ENCODE results near the gene TIMM29. TPM values are rescaled to one million over a fixed set of nuclear protein-coding genes. Genes with fewer than 3 reads are reported as not detected.

The TIMM29 gene
- total RNA-seq, 1 donor from 2014 or later = 42.1 TPM

- DNase-seq (ENCODE audit: low read depth) (no peak), FAIRE-seq (no peak)
- peaks cover 4% of the 10 kb centered on the region for H3K36me3 ChIP-seq (ENCODE audit: control insufficient read depth, insufficient read depth, low read length)
- TF ChIP-seq CTCF (IDR thresholded peaks at IDR 0.05; ENCODE audit: insufficient read depth, low read length, severe bottlenecking) = no peak
- no peak overlapping the region for H3K4me3 ChIP-seq (ENCODE audit: low read depth, low read length)
- H3K27me3 ChIP-seq (ENCODE audit: control insufficient read depth, insufficient read depth, low read length) = no peaks in the 10 kb centered on the region
Measured at GRCh38 chr19:10894911-10895213, 33.7 kb upstream of the TIMM29 start.

- no peak overlapping the region for H3K4me3 ChIP-seq (ENCODE audit: low read depth, low read length)
- no peak for TF ChIP-seq CTCF (IDR thresholded peaks at IDR 0.05; ENCODE audit: insufficient read depth, low read length, severe bottlenecking)
- no peak for DNase-seq (ENCODE audit: low read depth)
- FAIRE-seq = no peak
- H3K36me3 ChIP-seq (ENCODE audit: control insufficient read depth, insufficient read depth, low read length) = peaks cover 4% of the 10 kb centered on the region
- H3K27me3 ChIP-seq (ENCODE audit: control insufficient read depth, insufficient read depth, low read length) = no peaks in the 10 kb centered on the region
Measured at GRCh38 chr19:10895363-10895762, 33.2 kb upstream of the TIMM29 start.

- FAIRE-seq (no peak), DNase-seq (ENCODE audit: low read depth) (no peak)
- peaks cover 4% of the 10 kb centered on the region for H3K36me3 ChIP-seq (ENCODE audit: control insufficient read depth, insufficient read depth, low read length)
- H3K27me3 ChIP-seq (ENCODE audit: control insufficient read depth, insufficient read depth, low read length) = no peaks in the 10 kb centered on the region
- no peak overlapping the region for H3K4me3 ChIP-seq (ENCODE audit: low read depth, low read length)
- TF ChIP-seq CTCF (IDR thresholded peaks at IDR 0.05; ENCODE audit: insufficient read depth, low read length, severe bottlenecking) = peak; percentile 7
Measured at GRCh38 chr19:10895920-10896319, 32.7 kb upstream of the TIMM29 start.

- Histone ChIP-seq H3K27me3 (ENCODE audit: control insufficient read depth, insufficient read depth, low read length) (no peaks in the 10 kb centered on the region), H3K36me3 (ENCODE audit: control insufficient read depth, insufficient read depth, low read length) (peaks cover 4% of the 10 kb centered on the region), H3K4me3 (ENCODE audit: low read depth, low read length) (no peak overlapping the region)
- DNase-seq (ENCODE audit: low read depth) (no peak), FAIRE-seq (no peak)
- TF ChIP-seq CTCF (IDR thresholded peaks at IDR 0.05; ENCODE audit: insufficient read depth, low read length, severe bottlenecking) = no peak
Measured at GRCh38 chr19:10896851-10897526, 31.6 kb upstream of the TIMM29 start.

- no peak for TF ChIP-seq CTCF (IDR thresholded peaks at IDR 0.05; ENCODE audit: insufficient read depth, low read length, severe bottlenecking)
- no peaks in the 10 kb centered on the region for H3K27me3 ChIP-seq (ENCODE audit: control insufficient read depth, insufficient read depth, low read length)
- peaks cover 4% of the 10 kb centered on the region for H3K36me3 ChIP-seq (ENCODE audit: control insufficient read depth, insufficient read depth, low read length)
- no peak overlapping the region for H3K4me3 ChIP-seq (ENCODE audit: low read depth, low read length)
- no peak for DNase-seq (ENCODE audit: low read depth)
- no peak for FAIRE-seq
Measured at GRCh38 chr19:10898633-10899032, 30.0 kb upstream of the TIMM29 start.

- DNase-seq (ENCODE audit: low read depth) (peak; percentile 59), FAIRE-seq (no peak)
- Histone ChIP-seq H3K4me3 (ENCODE audit: low read depth, low read length) (no peak overlapping the region), H3K27me3 (ENCODE audit: control insufficient read depth, insufficient read depth, low read length) (no peaks in the 10 kb centered on the region), H3K36me3 (ENCODE audit: control insufficient read depth, insufficient read depth, low read length) (peaks cover 2% of the 10 kb centered on the region)
- no peak for TF ChIP-seq CTCF (IDR thresholded peaks at IDR 0.05; ENCODE audit: insufficient read depth, low read length, severe bottlenecking)
Measured at GRCh38 chr19:10899151-10899653, 29.4 kb upstream of the TIMM29 start.
